ENCODE measurements around the gene SMIM45.

SMIM45 gene

GRCh38 chr22:41968601-41969000, 16.7 kb downstream of the SMIM45 start:
- ATAC-seq (no peak), DNase-seq (ENCODE audit: low spot score) (no peak)
- Mint-ChIP-seq H3K4me1 (peaks cover 15% of the 10 kb centered on the region), H3K36me3 (peaks cover 3% of the 10 kb centered on the region), H3K27ac (no peak overlapping the region), H3K9me3 (peaks cover 6% of the 10 kb centered on the region), H3K4me3 (no peak overlapping the region), H3K27me3 (ENCODE audit: low read depth) (peaks cover 36% of the 10 kb centered on the region)
- ChIA-PET CTCF (interaction anchor here (1.0 to 10.1 kb wide), 6 partner anchors 11 to 272 kb away, joined by 4 to 78 read pairs (median 10); partner anchors contain the start of genes CENPM and NDUFA6), POLR2A (interaction anchor here (1.3 kb wide), 1 partner anchor 122 kb away, joined by 4 read pairs; the partner anchor contains the start of gene NDUFA6)
- TF ChIP-seq FOXK1 (CRISPR knock-in tag; IDR thresholded peaks at IDR 0.05), result no peak
- TF ChIP-seq GRHL2 (CRISPR knock-in tag; IDR thresholded peaks at IDR 0.05; ENCODE audit: insufficient replicate concordance, severe bottlenecking), result no peak
- TF ChIP-seq FOXP1 (CRISPR knock-in tag; IDR thresholded peaks at IDR 0.05; ENCODE audit: borderline replicate concordance), result no peak
- no peak for TF ChIP-seq ARID4B (CRISPR knock-in tag; IDR thresholded peaks at IDR 0.05; ENCODE audit: borderline replicate concordance)
- TF ChIP-seq CDX4 (CRISPR knock-in tag; IDR thresholded peaks at IDR 0.05; ENCODE audit: borderline replicate concordance), result no peak
- TF ChIP-seq CREM (CRISPR knock-in tag; IDR thresholded peaks at IDR 0.05), result no peak
- no peak for TF ChIP-seq NFYB (CRISPR knock-in tag; conservative IDR thresholded peaks at IDR 0.05; ENCODE audit: low read depth)
- no peak for TF ChIP-seq CBFB (CRISPR knock-in tag; IDR thresholded peaks at IDR 0.05; ENCODE audit: low read depth)
- TF ChIP-seq TEAD1 (CRISPR knock-in tag; IDR thresholded peaks at IDR 0.05), result no peak
- TF ChIP-seq PREB (CRISPR knock-in tag; IDR thresholded peaks at IDR 0.05; ENCODE audit: borderline replicate concordance), result no peak
- no peak for TF ChIP-seq ZNF512 (CRISPR knock-in tag; IDR thresholded peaks at IDR 0.05; ENCODE audit: borderline replicate concordance)
- no peak for TF ChIP-seq MLX (CRISPR knock-in tag; IDR thresholded peaks at IDR 0.05)
- no peak for TF ChIP-seq E2F1 (CRISPR knock-in tag; IDR thresholded peaks at IDR 0.05)
- no peak for TF ChIP-seq RORB (CRISPR knock-in tag; IDR thresholded peaks at IDR 0.05)
- TF ChIP-seq ZNF425 (CRISPR knock-in tag; conservative IDR thresholded peaks at IDR 0.05), result no peak
- TF ChIP-seq AR (CRISPR knock-in tag; IDR thresholded peaks at IDR 0.05), result no peak
- no peak for TF ChIP-seq ZNF423 (CRISPR knock-in tag; IDR thresholded peaks at IDR 0.05)
- TF ChIP-seq ZNF281 (CRISPR knock-in tag; IDR thresholded peaks at IDR 0.05), result no peak
